ENCODE results near the gene ADAMTS12.

ADAMTS12 gene

DNA sequence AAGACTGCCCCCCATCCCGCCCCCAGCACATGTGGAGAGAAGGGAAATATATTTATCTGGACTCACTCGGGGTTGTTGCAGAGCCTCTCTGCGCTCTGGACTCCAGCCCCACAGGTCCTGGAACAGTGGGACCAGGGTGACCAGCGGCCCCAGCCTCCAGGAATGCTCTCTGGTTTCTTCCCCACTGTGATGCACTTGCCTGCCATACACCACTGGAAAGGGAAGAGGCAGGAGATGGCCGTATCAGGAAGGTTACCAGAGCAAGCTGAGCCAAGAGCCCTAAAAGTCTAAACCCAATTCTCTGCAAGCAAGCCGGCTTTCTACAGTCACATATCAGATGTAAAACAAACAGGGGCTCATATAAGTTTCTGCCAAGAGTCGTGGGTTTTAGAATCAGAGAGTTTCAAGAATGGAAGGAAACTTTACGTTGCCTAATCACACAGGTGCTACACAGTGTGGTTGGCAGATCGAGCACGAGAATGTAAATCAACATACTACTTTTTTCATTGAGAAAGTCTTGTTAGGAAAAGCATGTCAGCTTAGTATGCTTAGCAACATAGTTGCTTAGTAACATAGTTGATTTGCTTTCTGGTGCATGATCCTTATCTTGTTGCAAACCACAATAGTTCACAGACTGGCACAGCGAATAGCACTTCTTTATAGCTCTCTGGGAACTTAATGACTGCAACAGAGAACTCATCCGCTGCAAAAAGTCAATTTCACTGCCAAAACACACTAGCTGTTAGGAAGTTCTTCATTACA, 249.9 kb downstream of the ADAMTS12 start:
- no peak for DNase-seq

DNA sequence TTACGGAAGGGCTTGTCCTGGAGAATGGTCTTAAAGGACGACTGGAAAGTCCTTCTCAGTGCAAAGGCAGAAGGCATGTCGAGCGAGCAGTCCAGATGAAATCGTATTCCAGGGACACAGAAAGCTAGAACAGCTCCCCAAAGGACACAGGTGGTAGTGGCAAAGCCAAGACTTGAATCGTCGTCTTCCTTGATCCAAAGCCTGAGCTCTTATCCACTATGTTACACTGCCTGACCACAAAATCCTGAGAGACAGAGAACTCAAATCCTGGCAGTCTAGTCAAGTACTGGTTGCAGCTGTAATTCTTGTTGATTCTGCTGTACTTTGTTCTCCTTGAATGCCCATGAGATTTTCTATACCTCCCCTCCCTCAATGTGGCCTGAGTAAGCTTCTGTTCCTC, 252.3 kb downstream of the ADAMTS12 start:
- no peak for DNase-seq

DNA sequence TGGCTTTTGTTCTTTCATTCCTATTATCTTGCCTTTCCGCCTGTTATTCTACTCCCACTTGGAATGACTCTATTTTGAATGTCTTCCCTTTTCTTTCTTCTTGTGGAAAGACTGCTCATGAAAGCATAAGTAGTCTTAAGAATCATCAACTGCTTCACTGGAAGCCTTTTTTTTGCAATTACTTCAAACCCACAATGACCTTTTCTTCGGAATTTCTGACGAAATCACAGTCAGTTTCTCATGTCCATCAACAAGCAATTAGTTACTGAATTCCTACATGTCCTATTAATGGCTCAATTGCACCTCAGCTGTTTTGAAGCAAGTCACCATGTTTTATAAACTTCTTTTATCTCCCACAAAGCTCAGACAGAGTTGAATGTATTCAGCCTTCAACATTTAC, 254.8 kb downstream of the ADAMTS12 start:
- DNase-seq, result no peak

DNA sequence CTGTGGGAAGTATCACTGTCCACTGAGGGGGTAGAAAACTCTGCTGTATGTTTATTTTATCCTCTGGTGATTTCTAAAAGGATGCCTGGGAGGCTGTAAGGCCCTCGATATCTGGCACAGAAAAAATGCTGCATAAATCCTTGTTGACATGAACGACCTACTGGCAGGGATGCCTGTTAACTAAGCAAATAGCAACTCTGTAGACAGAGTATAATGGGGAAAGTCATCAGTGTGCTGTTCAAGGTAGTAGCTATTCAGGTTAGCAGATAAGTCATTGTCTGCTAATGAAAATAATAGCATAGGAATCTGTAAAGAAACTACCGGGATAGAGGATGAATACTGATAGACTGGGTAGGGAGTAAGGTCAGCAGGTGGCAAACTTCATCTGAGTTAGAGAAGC, 256.2 kb downstream of the ADAMTS12 start:
- DNase-seq, result no peak

DNA sequence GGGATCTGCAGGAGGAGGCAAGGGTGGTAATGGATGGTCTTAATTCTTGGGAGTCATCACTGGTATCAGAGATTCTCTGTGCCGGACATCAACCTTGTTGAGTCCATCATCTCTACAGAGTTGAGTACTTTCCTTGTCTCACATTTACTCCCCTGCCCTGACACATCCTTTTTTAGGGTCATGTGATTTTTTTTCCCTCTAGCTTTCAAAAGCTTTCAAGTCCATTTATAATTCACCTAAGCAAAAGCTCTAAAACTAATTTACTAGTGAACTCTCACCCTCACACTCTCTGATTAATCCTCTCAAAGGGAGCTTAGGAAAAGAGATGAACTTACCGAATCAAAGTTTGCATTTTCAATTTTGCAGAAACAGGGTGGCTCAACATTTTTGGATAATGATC, 258.1 kb downstream of the ADAMTS12 start:
- DNase-seq, result no peak

DNA sequence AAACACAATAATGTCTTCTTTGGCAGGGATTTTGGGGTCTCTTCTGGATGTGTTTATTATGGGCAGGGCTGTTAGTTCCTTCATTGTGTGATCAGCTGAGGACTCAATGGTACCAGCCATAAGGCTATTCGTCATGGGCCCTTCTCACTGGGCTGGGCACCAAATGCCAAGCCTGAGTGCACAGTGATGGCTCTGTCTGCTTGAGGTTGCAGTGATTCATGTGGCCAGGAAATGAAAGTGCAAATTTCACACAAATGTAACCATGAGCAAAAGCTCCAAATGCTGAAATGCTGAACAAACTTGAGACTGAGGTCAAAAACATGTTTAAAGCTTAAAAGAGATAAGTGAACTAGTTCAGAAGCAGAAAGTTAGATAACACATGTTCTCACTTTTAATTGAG, 260.0 kb downstream of the ADAMTS12 start:
- no peak for DNase-seq

DNA sequence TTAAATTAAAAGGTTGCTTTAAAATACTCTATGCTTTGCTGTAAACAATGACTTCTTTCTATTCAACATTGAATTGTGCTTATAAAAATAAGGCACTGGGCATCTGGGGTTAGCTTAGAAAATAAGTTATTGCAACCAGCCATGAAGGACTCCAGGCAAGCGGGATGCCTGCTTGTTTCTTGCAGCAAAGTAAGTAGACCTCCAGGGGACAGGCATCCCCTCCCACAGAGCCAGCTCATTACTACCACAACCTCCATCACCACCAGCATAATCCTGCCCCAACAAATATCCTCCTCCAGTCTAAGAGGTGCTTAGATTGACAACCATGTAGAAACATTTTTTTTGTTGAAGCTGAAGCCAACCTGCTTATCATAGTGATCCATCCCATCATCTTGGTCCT, 260.7 kb downstream of the ADAMTS12 start:
- no peak for DNase-seq

DNA sequence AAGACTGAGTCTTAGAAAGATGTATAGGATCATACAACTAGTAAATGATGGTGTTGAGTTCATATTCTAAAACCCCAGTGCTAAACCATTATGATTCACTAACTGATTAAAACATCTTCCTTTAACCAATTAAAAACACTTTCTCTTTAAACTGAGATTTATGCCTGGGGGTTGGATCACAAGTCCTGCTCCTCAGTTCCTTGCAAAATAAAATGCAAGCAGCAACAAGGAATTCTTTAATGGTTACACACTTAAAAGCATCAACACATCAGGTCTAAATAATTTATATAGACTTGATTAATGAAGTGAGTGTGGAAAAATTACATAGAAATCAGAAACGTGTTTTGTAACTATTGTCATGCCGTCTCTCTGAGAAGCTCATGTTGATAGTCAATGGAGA, 261.8 kb downstream of the ADAMTS12 start:
- no peak for DNase-seq

DNA sequence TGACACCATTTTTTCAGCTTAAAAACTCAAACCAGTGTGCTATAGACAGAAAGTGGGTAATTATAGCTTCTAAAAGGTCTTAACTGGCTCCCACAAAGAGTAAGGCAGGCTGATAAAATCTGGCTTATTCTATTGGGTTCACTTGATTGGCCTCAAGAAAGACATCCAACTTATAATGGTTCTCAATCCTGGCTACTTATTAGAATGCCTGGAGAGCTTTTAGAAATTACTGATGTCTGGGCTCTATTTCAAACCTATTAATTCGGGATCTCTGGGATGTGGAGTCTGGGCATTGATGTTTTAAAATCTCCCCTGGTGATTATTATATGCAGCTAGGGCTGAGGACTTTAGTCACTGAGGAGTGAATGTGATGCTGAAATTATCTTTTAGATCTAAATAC, 263.0 kb downstream of the ADAMTS12 start:
- DNase-seq, result no peak

DNA sequence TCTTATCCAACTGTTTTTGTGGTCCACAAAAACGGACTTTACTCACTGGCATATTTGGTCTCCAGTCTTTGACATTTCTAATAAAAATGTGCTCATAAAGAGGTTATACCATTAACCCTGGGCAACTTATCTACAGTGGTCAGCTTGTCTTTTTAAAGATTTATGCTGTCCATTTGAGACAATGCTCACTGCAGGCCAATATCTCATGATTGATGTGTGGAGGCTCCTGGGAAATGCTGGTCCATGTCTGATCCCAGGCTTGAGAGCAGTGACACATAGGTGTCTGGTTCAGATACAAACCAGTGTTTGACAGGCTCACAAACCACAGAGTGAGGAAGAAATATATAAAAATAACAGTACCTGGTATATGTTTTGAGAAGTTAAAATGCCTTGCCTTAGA, 270.3 kb downstream of the ADAMTS12 start:
- no peak for DNase-seq

DNA sequence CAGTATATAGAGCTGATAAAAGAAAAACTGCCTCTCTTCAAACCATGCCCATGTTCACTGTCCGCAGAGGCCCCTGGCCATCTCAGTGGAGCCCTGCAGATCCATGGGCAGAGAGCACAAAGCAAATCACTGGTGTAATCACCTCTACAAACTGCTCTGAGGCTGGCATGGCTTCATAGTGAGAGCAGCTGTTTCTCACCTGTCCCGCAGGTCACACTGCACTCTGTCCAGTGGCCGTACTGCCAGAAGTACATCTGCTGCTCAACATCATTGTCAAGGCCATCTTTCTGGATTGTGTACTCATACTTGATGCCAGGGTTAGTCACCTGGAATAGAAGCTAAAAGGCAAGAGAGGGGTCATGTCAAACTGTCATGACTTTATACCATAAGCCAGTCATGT, 277.8 kb downstream of the ADAMTS12 start:
- no peak for DNase-seq

DNA sequence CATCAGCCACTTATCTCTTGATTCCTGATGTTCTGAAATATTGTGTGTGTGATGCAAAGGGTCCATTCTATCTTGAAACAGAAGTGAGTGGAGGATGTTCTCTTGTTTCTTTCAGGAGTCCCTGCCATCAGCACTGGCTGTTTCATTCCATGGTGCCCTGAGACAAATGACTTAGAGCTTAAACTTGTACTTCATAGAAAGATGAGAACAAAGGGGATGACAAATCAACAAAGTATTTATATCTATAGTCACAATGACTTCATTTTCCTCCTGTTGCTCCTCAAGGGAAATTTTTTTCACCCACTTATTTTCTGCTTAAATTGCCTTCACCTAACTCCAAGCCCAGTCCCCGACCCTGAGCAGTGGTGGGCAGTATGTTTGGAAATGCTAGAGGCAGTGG, 279.4 kb downstream of the ADAMTS12 start:
- DNase-seq, result no peak

DNA sequence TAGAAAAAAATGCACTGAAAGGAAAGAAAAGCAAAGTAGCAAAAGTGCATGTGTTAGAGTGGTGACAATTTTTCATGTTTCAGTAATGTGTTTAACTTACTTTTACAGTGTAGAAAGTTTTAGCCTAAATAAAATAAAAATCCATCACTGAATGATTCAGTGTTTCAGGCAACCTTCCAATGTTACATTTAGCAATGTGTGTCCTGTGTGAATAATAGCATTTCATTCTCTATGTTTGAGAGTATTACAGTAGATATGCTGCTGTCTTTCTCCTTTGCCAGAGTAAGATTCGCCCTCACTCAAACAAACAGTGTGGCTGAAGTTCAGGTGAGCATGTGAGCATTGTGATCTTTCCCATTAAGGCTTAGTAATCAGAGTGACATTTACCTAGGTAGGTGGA, 279.9 kb downstream of the ADAMTS12 start:
- no peak for DNase-seq

DNA sequence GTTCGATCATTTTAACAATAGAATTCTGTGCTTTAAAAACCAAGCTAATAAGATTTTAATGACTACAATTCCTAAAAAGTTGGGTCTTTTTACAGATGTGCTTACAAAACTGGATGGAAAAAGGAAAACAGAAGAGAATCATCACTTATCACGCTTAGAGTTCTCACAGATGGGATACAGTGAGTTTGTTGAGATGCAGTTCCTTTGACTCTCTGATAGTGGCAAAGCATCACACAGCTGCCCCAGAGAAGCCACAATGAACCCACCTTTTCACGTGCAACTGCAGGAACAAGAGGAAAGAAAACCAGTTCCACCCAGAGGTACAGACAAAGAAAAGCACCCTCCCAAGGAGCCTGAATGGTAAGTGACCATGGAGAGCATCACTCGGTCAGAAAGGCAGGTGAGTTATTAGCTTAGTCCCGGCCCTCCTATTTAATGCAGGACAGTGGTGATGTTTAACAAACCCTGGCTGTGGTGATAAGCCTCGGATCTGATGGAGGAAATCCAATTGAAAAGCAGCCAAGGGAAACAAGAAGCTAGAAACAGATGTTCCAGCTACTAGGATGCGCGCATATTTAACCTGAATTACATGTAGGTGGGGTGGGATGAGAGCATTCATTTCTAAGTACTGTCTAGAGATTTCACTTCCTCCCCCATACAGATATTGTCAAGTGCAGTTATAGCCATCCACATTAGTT, 283.3 kb downstream of the ADAMTS12 start:
- no peak for DNase-seq

DNA sequence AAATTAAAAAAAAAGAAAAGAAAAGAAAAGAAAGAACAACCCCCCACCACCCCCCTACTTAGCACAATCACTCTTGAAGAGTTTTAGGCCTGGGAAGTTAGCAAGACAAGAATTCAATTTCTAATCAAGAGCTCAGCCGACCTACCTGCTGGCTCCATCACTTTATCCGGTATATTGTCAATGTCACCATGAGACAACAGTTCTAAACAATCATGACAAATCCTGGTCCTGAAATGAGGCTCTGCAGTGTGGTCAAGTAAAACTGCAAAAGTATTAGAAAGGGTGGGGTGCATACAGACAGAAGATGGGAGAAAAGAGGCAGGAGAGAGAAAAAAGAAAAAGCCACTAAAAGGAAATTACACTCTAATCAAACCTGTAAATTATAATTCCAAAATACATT, 287.3 kb downstream of the ADAMTS12 start:
- no peak for DNase-seq

DNA sequence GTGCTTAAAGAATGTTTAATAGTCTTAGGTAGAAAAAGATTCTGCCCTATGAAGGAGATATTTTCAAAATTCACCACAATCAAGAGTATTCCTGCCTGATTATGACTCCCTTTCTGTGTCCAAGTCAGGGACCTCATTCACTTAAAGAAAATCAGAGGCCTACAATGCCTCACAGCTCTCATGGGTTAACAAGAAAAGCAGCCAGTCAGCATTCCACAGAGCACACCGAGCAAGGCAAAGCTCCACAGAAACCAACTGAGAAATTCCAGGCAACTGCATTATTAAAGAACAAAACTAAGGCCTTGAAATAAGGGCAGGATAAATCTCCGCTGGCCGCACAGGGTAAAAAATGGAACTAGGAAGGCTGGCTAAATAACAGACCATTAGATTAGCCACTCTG, 289.9 kb downstream of the ADAMTS12 start:
- DNase-seq, result no peak

DNA sequence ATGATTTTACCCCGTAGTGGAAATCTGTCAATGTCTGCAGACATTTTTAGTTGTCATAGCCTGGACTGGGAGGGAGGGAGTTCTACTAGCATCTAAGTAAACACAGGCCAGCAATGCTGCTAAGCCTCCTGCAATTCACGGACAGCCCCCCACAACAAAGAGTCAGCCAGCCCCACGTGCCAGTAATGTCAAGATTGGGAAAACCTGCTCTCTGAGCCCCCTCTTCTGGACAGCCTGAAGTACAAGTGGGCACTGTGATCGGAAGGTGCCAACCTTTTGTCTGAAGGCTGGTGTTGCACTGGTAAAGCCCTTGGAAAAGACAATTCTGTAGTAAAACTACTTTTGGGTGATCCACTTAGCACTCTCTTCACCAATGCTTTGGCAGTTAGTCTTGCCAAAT, 296.5 kb downstream of the ADAMTS12 start:
- DNase-seq, result no peak

DNA sequence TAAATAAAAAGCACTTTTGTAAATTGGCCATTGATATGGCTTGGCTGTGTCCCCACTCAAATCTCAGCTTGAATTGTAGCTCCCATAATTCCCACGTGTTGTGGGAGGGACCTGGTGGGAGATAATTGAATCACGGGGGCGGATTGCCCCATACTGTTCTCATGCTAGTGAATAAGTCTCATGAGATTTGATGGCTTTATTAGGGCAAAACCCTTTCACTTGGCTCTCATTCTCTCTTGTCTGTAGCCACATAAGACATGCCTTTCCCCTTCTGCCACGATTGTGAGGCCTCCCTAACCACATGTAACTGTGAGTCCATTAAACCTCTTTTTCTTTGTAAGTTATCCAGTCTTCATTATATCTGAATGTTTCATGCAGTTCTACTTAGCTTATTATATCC, 297.8 kb downstream of the ADAMTS12 start:
- DNase-seq, result no peak

DNA sequence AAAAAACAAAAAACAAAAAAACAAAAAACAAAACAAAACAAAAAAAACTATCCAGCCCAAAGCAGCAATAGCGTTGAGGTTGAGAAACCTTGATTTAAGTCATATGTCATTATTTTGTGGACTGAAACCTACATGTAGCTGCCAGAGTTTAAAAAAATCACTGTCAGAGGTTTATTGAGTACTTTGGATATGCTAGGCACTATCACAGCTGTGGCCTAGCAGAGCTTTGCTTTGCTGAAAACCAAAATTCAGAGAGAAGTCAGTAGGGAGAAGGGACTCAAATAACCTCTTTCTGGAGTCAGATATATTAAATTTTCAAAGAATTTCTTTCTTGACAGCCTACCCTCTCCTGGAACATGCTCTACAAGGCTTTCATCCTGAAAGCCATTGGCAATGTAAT, 299.5 kb downstream of the ADAMTS12 start:
- DNase-seq, result no peak

DNA sequence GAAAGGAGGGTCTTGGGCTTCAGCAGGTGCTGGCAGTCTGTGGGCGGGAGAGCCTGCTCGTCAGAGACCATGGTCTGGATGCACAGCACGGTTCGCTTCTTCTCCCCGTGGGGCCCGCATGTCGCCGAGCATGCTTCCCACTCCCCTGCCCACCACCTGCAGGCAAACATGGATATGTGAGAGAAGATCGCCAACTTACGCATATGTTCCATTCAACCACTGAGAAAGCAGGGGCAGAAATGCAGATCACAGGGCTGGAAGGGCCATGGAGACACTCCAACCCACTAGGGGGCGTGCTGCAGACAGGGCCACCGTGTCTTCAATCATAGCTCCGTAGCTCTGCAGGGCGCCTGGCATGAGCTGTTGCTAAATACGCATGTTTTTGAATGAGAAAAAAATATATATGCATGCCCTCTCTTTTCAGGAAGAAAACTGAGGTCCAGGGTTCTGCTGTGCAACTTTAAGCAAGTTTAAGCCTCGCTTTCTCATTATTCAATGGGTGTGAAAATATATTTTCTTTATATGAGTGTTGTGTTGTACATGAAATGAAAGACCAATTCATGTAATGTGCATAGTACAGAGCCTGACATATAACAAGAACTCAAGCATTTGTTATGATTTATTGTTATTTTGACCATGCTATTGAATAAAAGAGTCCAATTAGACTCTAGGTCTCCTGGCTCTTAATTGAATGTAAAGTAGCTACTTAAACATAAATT, 303.0 kb downstream of the ADAMTS12 start:
- peak; percentile 72 for DNase-seq

DNA sequence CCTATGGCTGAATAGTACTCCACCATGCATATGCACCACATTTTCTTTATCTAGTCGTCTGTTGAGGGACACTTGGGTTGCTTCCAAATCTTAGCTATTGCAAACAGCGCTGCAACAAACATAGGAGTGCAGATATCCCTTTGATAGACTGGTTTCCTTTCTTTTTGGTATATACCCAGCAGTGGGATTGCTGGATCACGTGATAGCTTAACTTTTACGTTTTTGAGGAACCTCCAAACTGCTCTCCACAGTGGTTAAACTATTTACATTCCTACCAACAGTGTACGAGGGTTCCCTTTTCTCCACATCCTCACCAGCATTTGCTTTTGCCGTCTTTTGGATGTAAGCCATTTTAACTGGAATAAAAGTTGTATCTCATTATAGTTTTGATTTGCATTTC, 308.5 kb downstream of the ADAMTS12 start:
- DNase-seq, result no peak

DNA sequence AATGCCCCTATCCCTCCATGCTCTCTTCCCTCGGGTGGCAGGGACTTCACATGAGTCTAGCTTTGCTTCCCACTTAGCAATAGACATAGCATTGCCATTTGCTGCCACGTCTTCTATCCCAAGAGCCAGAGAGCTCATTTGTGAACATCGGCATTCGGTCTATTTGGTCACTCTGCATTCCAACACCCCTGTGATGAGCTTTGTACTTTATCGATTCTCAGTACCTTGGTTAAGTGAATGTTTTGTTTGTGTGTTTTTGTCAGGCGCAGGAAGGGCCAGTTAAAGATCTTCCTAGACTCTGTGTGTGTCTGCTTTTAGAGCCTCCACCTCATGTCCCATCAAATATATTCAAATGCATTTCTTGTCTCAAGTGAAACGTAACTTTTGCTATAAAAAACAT, 309.4 kb downstream of the ADAMTS12 start:
- DNase-seq, result no peak

DNA sequence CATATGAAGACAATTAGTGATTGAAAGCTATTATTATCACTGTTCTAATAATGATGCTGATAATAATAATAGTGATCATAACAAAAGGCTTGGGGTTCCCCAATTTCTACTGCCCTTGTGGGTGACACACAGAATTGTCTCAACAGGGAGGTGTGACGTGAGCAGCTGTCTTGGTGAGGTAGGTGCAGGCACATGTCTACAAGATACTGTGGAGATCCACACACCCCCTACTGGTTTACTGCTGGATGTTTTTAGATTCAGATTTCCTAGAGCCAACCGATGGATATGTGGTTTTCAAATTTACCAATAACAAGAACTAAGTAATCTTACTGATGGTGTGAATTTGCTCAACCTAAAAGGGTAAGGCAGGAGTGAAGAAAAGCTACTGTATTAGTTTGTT, 312.0 kb downstream of the ADAMTS12 start:
- no peak for DNase-seq

DNA sequence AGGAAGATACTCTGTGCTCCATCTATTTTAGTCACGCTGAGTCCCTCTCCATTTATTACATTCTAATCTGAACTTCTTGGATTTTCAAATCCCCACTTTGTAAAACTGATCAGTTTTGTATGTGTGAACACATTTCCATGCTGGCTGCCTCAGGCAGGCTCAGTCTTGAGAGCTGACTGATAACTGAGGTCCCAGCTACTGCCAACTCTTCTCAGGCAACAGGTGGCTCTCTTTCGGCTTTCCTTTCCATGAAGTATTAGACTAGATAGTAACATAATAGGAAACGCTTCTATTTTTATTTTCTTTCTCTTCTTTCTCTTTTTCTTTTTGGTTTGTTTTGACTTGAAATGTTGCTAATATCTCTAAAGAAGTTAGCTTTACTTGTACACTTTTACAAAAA, 312.6 kb downstream of the ADAMTS12 start:
- no peak for DNase-seq
